NT2/D1 (cell line): ENCODE data around the gene SPIB.

Source experiments
- DNase-seq: peaks from one replicate; pipeline ENCODE4 v3.0.0-alpha.2; 2011; ENCODE audit warnings: low read depth, low spot score
- H3K27me3 ChIP-seq: 2 replicates; pipeline ENCODE4 v1.6.0; 2011; ENCODE audit warnings: mild to moderate bottlenecking; ENCODE audit not compliant: insufficient read length, insufficient read depth
- H3K36me3 ChIP-seq: 2 replicates; pipeline ENCODE4 v1.6.1; 2011; ENCODE audit warnings: mild to moderate bottlenecking, low read length, mixed read lengths; ENCODE audit not compliant: insufficient read depth, insufficient read length
- H3K4me1 ChIP-seq: 2 replicates; pipeline ENCODE4 v1.5.1; 2011; ENCODE audit not compliant: insufficient read depth, insufficient read length
- H3K4me3 ChIP-seq: 2 replicates; pipeline ENCODE4 v1.5.1; 2011; ENCODE audit warnings: low read depth; ENCODE audit not compliant: insufficient read length
- H3K9ac ChIP-seq: 2 replicates; pipeline ENCODE4 v1.6.0; 2011; ENCODE audit warnings: low read depth; ENCODE audit not compliant: insufficient read length
- H3K9me3 ChIP-seq: 2 replicates; pipeline ENCODE4 v1.5.1; 2011; ENCODE audit warnings: mild to moderate bottlenecking, low read length; ENCODE audit not compliant: insufficient read depth
- SUZ12 ChIP-seq: IDR thresholded peaks from 2 replicates; pipeline ENCODE4 v1.6.1; 2011; ENCODE audit not compliant: insufficient read length, insufficient read depth; ENCODE audit errors: extremely low read depth
- YY1 ChIP-seq: IDR thresholded peaks from 2 replicates; pipeline ENCODE4 v1.6.1; 2011; ENCODE audit not compliant: insufficient read length, insufficient read depth
- ZNF274 ChIP-seq: IDR thresholded peaks from 2 replicates; pipeline ENCODE4 v1.6.1; 2011; ENCODE audit warnings: mild to moderate bottlenecking, low read depth, low read length

The SPIB gene

GRCh38 chr19:50478901-50479715, 60.4 kb downstream of the SPIB start:
- peaks cover 14% of the 10 kb centered on the region; the same call in 1 of the 2 replicates for H3K9me3 ChIP-seq
- no peaks in the 10 kb centered on the region for H3K27me3 ChIP-seq
- no peak for TF ChIP-seq ZNF274
- no peak for TF ChIP-seq SUZ12
- no peak for TF ChIP-seq YY1
- H3K4me3 ChIP-seq: no peak overlapping the region
- H3K36me3 ChIP-seq: no peaks in the 10 kb centered on the region
- H3K4me1 ChIP-seq: peaks cover 9% of the 10 kb centered on the region
- peak; percentile 40 for DNase-seq
- H3K9ac ChIP-seq: no peak overlapping the region

GRCh38 chr19:50479761-50480251, 61.1 kb downstream of the SPIB start:
- Histone ChIP-seq H3K9me3 (peaks cover 16% of the 10 kb centered on the region; the same call in 1 of the 2 replicates), H3K36me3 (no peaks in the 10 kb centered on the region), H3K27me3 (no peaks in the 10 kb centered on the region), H3K9ac (no peak overlapping the region), H3K4me1 (peaks cover 9% of the 10 kb centered on the region), H3K4me3 (no peak overlapping the region)
- no peak for TF ChIP-seq YY1
- no peak for TF ChIP-seq SUZ12
- TF ChIP-seq ZNF274: no peak
- DNase-seq: no peak

DNA sequence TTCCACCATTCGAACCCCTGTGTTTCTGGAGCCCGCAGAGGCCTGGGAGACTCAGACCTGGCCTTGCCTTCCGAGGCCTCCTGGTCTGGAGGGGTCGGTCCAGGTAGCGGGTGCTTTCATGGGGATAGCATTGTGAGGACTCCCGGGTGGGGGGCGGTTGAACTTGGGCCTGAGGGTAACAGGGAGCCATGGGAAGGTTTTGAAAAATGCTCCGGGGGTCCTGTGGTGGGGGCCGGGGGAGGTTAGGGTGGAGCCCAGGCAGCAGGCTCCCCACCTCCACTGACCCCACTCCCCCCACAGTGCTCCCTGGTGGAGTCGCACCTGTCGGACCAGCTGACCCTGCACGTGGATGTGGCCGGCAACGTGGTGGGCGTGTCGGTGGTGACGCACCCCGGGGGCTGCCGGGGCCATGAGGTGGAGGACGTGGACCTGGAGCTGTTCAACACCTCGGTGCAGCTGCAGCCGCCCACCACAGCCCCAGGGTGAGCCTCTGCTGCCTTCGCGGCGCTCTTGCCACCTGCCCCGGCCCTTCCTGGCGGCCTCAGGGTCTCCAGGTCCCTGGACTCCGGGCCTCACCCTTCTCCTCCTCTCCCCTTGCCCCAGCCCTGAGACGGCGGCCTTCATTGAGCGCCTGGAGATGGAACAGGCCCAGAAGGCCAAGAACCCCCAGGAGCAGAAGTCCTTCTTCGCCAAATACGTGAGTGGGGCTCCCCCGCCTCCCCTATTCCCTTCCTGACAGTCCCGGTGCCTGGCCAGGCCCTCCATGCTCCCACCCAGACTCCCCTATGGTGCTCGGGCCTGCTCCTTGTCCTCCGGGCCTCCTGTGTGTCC, 61.8 kb downstream of the SPIB start:
- TF ChIP-seq SUZ12 (no peak), YY1 (no peak), ZNF274 (no peak)
- Histone ChIP-seq H3K36me3 (no peaks in the 10 kb centered on the region), H3K9ac (no peak overlapping the region)

More for the DNA sequence above, 61.8 kb downstream of the SPIB start:
- no peak for DNase-seq
- no peak overlapping the region for H3K4me3 ChIP-seq
- peaks cover 23% of the 10 kb centered on the region; the same call in 1 of the 2 replicates for H3K9me3 ChIP-seq
- H3K4me1 ChIP-seq: peaks cover 9% of the 10 kb centered on the region
- no peaks in the 10 kb centered on the region for H3K27me3 ChIP-seq
